ENCODE data around the gene DCLK1.

DNA sequence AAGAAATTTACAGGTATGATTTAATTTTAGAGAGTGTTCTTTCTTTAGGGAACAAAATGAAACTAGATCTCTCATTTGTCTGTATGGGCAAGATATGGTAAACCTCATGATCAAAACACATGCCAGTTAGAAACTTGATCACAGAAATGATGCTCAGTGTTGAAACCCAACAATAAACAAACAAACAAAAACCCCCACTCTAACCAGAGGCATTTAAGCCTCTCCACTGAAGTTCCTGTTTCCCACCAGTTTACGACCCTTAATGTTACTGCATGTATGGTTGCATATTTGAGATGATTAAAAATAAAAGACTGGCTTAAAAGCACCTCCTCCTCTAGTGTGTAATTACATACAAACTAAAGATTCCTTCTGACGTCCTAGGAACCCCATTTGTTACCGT lies 361.4 kb downstream of the DCLK1 start:
- TF ChIP-seq, protein P1, sequence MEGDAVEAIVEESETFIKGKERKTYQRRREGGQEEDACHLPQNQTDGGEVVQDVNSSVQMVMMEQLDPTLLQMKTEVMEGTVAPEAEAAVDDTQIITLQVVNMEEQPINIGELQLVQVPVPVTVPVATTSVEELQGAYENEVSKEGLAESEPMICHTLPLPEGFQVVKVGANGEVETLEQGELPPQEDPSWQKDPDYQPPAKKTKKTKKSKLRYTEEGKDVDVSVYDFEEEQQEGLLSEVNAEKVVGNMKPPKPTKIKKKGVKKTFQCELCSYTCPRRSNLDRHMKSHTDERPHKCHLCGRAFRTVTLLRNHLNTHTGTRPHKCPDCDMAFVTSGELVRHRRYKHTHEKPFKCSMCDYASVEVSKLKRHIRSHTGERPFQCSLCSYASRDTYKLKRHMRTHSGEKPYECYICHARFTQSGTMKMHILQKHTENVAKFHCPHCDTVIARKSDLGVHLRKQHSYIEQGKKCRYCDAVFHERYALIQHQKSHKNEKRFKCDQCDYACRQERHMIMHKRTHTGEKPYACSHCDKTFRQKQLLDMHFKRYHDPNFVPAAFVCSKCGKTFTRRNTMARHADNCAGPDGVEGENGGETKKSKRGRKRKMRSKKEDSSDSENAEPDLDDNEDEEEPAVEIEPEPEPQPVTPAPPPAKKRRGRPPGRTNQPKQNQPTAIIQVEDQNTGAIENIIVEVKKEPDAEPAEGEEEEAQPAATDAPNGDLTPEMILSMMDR (IDR thresholded peaks at IDR 0.05): no peak
- TF ChIP-seq POLR2A (IDR thresholded peaks at IDR 0.05): no peak

Data from right lobe of liver (tissue), 4 donors.